Measurements from ENCODE around the gene ZG16B. TPM values are rescaled to one million over a fixed set of nuclear protein-coding genes. Genes with fewer than 3 reads are reported as not detected.

The ZG16B gene
- total and polyA plus RNA-seq, 2 of the 8 experiments (the other 6 are each of a cell fraction or from before 2014, with no cell fraction given): 0.11 TPM; not detected in 1

DNA sequence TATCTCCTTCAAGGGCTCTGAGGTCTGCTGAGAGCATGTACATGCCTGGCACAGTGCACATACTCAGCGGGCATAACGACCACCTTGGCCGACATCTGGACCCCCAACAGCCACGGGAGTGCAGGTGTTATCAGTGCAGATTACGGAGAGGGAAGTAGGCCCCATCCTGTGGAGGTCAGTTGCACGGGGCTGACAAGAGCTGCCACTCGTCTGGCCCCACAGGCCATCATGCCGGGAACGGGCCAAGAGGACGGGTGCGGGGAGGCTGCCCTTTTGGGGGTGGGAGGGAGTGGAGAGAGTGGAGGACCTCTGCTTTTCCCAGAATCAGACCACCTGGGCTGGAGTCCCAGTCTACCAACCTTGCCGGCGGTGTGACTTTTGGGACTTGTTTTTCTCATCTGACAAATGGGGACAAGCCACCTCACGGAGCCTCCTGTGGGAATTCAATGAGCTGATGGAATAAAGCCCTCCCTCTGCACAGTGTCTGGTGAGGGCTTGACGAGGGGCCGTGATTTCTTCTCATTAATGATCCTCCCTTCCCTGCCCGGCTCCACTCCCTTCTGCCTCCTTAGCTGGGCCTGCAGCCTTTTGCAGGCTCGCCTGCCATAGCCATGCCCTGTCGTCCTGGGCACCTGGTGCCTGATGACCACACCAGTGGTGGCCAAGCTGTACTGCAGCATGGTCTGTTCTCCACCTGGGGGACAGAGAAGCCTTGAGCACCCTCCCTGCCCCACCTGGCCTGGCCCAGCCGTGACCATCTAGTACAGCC is 47.3 kb upstream of the ZG16B start:
- ChIA-PET CTCF (ENCODE audit: partially characterized antibody) (interaction anchor here (0.9 to 2.3 kb wide), 8 partner anchors 10 to 127 kb away, joined by 3 to 7 read pairs (median 4); no protein-coding TSS in a partner anchor), POLR2A (ENCODE audit: partially characterized antibody) (interaction anchor here (0.6 to 3.7 kb wide), 6 partner anchors 9 to 522 kb away, joined by 3 to 28 read pairs (median 4); partner anchors contain the start of gene SRRM2)
- H2BK15ac ChIP-seq (ENCODE audit: low read length): no peak overlapping the region
- DNase-seq (ENCODE audit: low read depth in 1 of 2, low spot score in 2 of 2): no peak
- no peak overlapping the region for H3K4me2 ChIP-seq (ENCODE audit: insufficient read depth in 1 of 2, low read depth in 2 of 2, low read length in 2 of 2)
- peaks cover 3% of the 10 kb centered on the region; the same call in 1 of the 2 replicates for H3K23me2 ChIP-seq (ENCODE audit: low read depth, low read length)
- no peaks in the 10 kb centered on the region; the same call in 1 of the 2 replicates for H3K79me1 ChIP-seq (ENCODE audit: low read depth, low read length)
- no peak overlapping the region for H2BK20ac ChIP-seq (ENCODE audit: low read length)
- H2AFZ ChIP-seq (ENCODE audit: low read length): no peak overlapping the region
- H2BK120ac ChIP-seq (replicated peaks; ENCODE audit: low read depth, low read length): no peak overlapping the region
- 88% methylated on average over 18 of the region's 20 CpGs; no CpG with 5 or more reads in 1 of the 2 experiments for WGBS, 2 experiments (ENCODE audit: extremely low coverage in 1 of 2, insufficient coverage in 1 of 2, insufficient read length in 1 of 2, insufficient replicate concordance in 2 of 2, low coverage in 1 of 2, low lambda C conversion rate in 2 of 2, missing lambda C conversion rate in 1 of 2)
- no peak overlapping the region for H3K9ac ChIP-seq (replicated peaks in 1 of 4; ENCODE audit: extremely low read depth in 1 of 4, low read depth in 3 of 4, low read length in 3 of 4)
- no peak overlapping the region for H3K18ac ChIP-seq (ENCODE audit: extremely low read depth, low read length)
- H2AK5ac ChIP-seq (ENCODE audit: low read depth, low read length): 0 out of 2 replicates have a peak overlapping the region, but pooled peaks have one; percentile 65
- 0 out of 4 replicates have a peak, but pooled peaks cover 0 to 4% of the 10 kb centered on the region in 2 experiments for H3K79me2 ChIP-seq (ENCODE audit: control insufficient read depth in 1 of 2, insufficient read depth in 2 of 2, low read length in 2 of 2)
- no peak overlapping the region for H2BK5ac ChIP-seq (ENCODE audit: low read depth, low read length)
- H4K8ac ChIP-seq (ENCODE audit: extremely low read depth, insufficient read depth, low read length): peak overlapping the region; percentile 85
- H3K9me3 ChIP-seq (ENCODE audit: insufficient read depth in 2 of 2, low read depth in 1 of 2, low read length in 1 of 2): no peaks in the 10 kb centered on the region
- peaks cover 0 to 3% (median 0%) of the 10 kb centered on the region in 4 experiments; a peak in 2 of 7 replicates for H3K27me3 ChIP-seq (replicated peaks in 1 of 4; ENCODE audit: control insufficient read depth in 3 of 4, extremely low read depth in 1 of 4, insufficient read depth in 3 of 4, low read length in 3 of 4)
- H4K5ac ChIP-seq (ENCODE audit: insufficient read length, low read depth, low read length): no peak overlapping the region
- H3K27ac ChIP-seq (ENCODE audit: low read depth, low read length): no peak overlapping the region
- TF ChIP-seq, protein P1, sequence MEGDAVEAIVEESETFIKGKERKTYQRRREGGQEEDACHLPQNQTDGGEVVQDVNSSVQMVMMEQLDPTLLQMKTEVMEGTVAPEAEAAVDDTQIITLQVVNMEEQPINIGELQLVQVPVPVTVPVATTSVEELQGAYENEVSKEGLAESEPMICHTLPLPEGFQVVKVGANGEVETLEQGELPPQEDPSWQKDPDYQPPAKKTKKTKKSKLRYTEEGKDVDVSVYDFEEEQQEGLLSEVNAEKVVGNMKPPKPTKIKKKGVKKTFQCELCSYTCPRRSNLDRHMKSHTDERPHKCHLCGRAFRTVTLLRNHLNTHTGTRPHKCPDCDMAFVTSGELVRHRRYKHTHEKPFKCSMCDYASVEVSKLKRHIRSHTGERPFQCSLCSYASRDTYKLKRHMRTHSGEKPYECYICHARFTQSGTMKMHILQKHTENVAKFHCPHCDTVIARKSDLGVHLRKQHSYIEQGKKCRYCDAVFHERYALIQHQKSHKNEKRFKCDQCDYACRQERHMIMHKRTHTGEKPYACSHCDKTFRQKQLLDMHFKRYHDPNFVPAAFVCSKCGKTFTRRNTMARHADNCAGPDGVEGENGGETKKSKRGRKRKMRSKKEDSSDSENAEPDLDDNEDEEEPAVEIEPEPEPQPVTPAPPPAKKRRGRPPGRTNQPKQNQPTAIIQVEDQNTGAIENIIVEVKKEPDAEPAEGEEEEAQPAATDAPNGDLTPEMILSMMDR (IDR thresholded peaks at IDR 0.05; ENCODE audit: control extremely low read depth in 1 of 3, insufficient read depth in 1 of 3, low read depth in 1 of 3, low read length in 3 of 3): peak; percentile 21 to 28 (median 25)
- no peak for TF ChIP-seq GABPA (IDR thresholded peaks at IDR 0.05; ENCODE audit: borderline replicate concordance, insufficient read depth, low read length)
- no peak overlapping the region for H3K14ac ChIP-seq (ENCODE audit: insufficient read length)
- no peak overlapping the region for H3K4me3 ChIP-seq (ENCODE audit: extremely low read depth in 1 of 4, insufficient read depth in 2 of 4, low read depth in 3 of 4, low read length in 4 of 4)
- no peak overlapping the region for H3K56ac ChIP-seq (replicated peaks; ENCODE audit: insufficient read length, low read depth, low read length)
- FAIRE-seq: no peak
- no peaks in the 10 kb centered on the region for H4K20me1 ChIP-seq (replicated peaks in 1 of 2; ENCODE audit: control insufficient read depth in 1 of 2, insufficient read depth in 2 of 2, low read length in 2 of 2)
- no peak overlapping the region for H3K23ac ChIP-seq (ENCODE audit: insufficient read length)
- no peaks in the 10 kb centered on the region for H3K36me3 ChIP-seq (ENCODE audit: control insufficient read depth in 2 of 4, insufficient read depth in 4 of 4, low read length in 3 of 4)
- H3K4ac ChIP-seq (replicated peaks; ENCODE audit: insufficient read length, low read depth, low read length): no peak overlapping the region
- peaks cover 0 to 6% (median under 1%) of the 10 kb centered on the region in 4 experiments; a peak in 3 of 7 replicates for H3K4me1 ChIP-seq (replicated peaks in 1 of 4; ENCODE audit: control insufficient read depth in 3 of 4, insufficient read depth in 4 of 4, low read length in 3 of 4)
- H4K91ac ChIP-seq (replicated peaks; ENCODE audit: insufficient read length, low read length): no peak overlapping the region
- H2BK12ac ChIP-seq (ENCODE audit: low read depth, low read length): no peak overlapping the region

Measured in H1 (cell line).